DMS114 treated with DMSO at 0.1 percent for 48 hours (cell line): ENCODE data around the gene HEATR5B.

ENCODE experiments used
- DNase-seq: peaks from one replicate; lab custom pipeline; 2025; ENCODE audit not compliant: unreplicated experiment; lab: John Stamatoyannopoulos, UW

Gene HEATR5B

DNA sequence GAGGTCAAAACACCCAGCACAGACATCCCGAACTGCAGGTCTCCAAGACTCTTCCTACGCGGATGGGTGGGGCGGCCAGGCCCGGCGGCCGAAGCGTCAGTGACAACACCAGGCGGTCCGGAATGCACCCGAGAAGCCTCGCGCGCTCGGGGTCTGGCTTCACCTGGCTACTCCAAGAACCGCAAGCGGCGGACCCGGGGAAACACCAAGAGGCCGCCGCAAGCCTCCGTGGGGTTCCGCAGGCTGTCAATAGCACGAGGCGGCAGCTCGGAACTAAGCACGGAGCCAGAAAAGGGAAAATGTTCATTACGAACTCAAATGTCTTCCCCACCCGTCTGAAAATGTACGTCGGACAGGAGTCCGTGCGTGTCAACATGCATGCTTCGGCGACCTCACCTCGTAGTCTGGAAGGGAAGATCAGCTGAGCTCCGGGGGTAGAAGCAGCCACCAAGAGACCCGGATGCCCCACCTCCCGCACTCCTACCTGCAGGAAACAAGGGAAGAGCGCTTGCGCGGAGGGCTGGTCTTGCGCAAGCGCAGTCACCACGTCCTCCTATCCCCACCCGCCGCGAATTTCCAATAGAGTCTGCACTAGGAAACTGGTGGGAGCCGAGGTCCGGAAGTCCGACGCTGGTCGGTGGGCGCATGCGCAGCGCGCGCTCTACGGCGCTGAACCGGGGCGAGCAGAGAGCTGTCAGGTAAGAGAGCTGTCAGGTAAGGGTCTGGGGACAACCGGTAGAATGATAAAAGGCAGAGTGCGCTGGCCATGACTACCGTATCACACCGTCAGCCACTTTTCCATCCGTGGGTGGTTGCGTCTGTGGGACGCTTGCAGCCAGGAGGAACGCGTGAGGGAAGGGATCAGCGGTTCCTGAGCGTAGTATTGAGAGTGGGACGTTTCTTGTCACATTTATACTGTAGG, at the start of gene HEATR5B, which contains the start of gene GPATCH11:
HEATR5B (minus strand) TSS at position 500 of the 922 bp plus-strand sequence. CDS start 958 bp downstream, outside the sequence.
GPATCH11 (plus strand) TSS at position 646 of the 922 bp plus-strand sequence. CDS start 3,864 bp downstream, outside the sequence.
- peak; percentile 94 for DNase-seq

DNA sequence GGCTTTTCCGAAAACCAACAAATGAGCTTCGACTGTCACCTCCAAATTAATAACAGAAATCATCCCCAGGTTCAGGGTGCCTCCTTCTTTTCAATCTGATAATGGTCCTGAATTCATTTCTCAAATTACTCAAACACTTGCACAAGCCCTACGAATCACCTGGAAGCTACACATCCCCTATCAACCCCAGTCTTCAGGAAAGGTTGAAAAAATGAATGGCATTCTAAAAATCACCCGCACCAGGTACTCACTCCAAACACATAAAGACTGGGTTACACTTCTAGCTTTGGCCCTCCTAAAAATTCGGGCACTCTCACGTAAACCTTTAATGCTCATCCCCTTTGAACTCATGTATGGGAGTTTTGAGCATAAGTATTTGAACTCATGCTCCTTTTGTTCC, 48.7 kb upstream of the HEATR5B start:
- no peak for DNase-seq

DNA sequence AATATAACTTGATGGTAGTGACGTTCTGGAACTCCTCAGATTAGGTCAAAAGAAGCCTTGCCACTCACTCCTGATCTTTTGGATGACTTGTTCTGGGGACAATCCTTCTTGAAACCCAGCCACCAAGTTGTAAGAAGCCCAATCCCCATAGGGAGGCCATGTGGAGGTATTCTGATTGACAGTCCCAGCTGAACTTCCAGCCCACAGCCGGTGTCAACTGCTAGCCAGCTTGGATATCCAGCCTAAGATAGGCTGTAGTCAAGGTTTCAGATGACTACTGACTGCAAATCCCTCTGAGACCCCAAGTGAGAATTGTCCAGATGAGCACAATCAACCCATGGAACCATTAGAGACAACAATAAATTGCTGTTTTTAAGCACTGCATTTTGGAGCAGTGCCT, 41.2 kb upstream of the HEATR5B start:
- no peak for DNase-seq

DNA sequence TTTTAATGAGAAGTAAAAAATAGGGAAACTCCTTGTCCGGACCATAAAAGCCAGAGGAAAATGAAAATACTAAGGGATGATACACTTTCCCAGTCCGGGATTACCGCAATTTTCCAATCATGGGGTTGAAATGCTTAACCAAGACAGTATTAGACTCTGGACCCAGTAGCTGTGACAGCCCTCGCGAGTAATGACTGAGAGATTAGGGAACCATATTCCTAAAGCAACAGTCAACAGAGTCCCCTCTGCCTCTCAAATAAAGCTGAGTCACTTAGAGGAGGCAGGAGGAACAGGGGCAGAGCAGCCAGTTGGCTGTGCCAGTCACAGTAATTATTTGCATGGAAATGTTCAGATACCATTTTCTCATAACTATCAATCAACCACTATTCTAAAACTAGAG, 35.0 kb upstream of the HEATR5B start:
- no peak for DNase-seq

DNA sequence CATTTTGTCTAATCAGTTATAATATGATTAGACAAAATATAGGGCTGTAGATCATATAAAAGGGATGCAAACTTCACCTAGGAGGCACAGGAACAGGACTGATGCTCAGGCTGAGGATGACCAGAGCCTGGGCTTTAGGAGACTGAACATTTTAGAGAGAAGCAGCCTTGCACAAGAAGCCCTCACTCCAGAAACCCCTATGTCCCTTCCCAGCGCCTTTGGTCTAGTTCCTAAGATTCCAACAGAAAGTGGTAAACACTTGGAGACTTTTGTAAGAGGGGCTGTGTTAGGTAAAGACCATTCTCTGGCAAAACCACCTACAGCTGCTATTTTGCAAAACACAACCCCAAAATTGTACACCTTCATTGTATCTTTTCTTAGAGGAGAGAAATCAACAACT, 33.4 kb upstream of the HEATR5B start:
- DNase-seq, result no peak

DNA sequence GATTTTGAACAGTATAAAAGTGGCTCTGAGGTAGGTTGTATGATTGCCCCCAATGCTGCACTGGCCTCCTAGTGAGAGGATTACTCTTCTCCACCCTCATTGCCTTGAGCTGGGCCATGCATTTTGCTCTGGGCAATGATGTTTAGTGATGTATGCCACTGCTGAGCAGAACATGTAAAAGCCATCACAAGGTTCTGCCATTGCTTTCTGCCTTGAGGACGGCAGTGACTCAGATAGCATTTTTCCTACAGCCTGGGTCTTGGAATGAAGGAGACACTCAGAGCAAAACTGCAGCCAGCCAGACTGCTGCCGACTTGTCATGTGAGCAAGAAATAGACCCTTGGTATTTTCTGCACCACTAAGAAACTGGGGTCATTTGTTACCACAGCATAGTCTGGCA, 27.8 kb upstream of the HEATR5B start:
- DNase-seq, result no peak

DNA sequence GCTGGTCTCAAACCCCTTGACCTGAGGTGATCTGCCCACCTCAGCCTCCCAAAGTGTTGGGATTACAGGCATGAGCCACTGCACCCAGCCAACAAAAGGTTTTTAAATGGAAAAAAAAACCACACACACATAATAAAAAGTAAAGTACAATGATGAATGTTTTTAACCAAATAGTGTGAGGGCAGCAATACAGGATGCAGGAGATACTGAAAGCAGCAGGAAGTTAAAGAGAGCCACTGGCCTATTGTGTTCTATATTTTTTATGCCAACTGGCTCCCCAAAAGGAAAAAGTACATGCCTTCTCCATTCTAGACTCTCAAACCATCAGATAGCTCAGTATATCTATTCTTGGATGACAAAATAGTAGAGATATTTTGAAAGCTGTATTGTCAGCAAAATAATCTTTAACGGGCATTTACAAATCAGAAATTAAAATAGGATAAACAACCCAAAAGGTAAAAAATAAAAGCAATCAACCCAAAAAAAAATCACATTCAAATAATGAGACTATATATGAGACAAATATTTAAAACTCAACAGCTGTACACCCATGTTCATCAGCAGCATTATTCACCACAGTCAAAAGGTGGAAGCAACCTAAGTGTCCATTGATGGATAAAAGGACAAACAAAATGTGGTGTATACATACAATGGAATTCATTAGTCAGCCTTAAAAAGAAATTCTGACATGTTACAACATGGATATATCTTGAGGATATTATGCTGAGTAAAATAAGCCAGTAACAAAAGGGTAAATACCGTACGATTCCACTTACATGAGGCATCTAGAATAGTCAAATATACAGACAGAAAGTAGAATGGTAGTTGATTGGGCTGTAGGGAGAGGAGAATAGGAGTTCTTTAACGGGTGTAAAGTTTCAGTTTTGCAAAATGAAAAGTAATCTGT, 26.4 kb upstream of the HEATR5B start:
- no peak for DNase-seq

DNA sequence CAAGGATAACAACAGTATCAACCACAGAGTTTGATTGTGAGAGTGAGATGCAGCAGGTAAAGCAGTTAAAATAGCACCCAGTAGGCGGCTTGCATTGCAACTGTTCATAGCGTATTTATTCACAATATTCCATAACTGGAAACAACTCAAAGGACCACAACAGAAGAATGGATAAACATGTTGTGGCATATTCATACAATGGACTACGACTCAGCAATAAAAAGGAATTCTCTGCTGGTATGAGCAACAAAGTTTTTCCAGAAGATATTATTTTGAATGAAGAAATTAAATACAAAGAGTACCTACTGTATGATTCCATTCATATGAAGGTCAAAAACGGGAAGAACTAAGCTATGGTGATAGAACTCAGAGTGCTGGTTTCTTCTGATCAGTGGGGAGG, 25.4 kb upstream of the HEATR5B start:
- no peak for DNase-seq

DNA sequence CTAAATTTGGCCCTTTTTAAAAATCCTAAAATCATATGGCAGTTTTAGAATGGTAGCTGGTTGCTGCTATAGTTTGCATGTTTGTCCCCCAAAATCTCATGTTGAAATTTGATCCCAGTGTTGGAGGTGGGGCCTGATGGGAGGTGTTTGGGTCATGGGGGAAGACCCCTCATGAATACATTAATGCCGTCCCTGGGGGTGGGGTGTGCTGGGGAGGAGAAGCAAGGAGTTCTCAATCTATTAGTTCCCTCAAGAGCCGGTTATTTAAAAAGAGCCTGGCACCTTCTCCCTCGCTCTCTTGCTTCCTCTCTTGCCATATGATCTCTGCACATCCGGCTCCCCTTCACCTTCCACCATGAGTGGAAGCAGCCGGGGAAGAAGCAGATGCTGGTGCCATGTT, 21.0 kb upstream of the HEATR5B start:
- no peak for DNase-seq

DNA sequence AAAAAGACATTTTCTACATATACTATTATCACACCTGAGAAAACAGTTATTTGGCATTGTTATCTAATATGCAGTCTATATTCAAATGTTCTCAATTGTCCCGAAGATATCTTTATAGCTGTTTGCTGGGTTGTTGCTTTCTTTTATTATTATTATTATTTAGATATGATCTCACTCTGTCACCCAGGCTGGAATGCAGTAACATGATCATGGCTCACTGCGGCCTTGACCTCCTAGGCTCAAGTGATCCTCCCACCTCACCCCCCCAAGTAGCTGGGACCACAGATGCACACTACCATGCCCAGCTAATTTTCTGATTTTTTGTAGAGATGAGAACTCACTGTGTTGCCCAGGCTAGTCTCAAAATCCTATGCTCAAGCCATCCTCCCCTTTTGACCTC, 20.0 kb upstream of the HEATR5B start:
- no peak for DNase-seq

DNA sequence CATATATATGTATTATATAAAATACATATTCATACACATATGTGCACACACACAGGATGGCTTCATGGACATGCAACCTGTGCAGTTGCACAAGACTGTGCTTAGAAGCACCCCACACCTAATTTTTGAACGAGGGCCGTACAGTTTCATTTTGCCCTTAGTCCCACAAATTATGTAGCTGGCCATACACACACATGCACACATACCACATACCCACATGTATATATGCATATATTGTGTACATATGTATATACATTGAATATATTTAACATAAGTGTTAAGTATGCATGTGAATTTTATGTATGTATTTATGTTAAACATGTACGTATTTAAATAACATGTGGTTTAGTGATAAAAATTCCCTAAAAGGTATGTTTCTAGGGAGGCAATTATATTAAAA, 18.4 kb upstream of the HEATR5B start:
- no peak for DNase-seq

DNA sequence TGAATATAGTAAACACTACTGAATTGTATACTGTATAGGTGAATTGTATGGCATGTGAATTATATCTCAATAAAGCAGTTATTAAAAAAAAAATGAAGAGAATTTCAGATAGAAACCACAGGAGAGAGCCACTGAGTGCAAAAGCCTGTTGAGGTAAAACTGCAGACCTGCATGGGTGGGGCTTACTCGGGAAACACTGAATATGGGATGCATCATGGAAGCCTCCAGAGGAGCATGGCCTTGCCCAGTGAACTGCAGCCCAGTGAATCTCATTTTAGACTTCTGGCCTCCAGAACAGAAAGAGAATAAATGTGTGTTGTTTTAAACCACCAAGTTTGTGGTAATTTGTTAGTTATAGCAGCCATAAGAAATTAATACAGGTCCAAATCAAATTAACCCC, 15.9 kb upstream of the HEATR5B start:
- no peak for DNase-seq

DNA sequence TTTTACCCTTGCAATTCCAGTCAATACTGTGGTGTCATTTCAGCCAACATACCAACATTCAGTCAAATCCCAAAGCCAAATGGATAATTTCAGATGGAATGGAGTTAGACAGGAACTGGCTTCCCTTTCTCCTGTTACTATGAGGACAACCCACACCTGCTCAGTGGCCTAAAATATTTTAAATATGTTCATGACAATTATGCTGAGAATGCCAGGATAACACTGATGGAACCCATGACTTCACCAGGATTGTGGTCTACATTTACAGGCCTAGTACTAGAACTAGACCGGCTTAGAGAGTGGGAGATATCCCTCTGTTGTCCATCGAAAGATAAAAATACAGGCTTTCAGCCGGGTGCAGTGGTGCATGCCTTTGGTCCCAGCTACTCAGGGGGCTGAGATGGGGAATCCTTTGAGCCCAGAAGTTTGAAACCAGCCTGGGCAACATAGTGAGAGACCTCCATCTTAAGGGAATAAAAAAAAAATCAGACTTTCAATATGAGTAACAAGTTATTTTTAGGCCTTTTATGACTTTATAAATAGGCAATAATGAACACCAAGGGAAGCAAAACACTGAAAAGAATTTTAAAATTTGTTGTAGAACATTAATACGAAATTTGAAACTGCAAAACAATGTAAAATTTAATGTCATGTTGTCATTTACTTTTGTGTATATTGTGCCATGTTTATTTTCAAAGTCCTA, 14.4 kb upstream of the HEATR5B start:
- DNase-seq, result no peak

DNA sequence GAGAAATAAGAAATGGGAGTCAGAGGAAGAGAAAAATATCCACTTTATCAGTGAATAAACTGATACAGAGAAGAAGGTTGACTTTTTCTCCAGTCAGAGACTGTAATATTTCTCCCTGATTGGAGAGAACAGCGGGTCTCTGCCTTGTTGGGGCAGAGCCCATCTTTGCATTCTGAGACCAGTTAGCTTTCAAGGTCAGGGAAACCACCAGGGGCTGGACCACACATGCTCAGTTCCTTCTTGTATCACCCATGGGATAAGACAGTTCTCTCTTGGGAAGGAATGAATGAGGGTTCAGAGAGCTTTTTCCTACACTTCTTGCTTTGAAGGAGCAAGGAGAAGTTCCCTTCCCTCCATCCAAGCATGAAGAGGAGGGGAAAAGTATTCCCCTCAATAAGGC, 12.4 kb upstream of the HEATR5B start:
- DNase-seq, result no peak

DNA sequence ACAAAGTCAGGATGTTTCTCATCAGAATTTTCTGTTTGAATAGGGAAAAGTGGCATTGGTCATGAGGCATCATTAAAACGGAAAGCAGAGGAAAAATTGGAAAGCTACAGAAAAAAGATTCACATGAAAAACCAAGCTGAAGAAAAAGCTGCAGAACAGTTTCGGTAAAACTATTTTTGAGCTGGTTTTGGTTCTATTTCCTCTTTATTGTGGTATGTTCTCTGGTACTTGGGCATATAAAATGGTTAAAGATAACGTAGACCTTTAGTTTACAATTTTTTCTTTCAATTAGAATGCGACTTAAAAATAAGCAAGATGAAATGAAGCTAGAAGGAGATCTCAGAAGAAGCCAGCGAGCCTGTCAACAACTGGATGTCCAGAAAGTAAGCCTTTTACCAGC, 7.7 kb upstream of the HEATR5B start:
- no peak for DNase-seq

DNA sequence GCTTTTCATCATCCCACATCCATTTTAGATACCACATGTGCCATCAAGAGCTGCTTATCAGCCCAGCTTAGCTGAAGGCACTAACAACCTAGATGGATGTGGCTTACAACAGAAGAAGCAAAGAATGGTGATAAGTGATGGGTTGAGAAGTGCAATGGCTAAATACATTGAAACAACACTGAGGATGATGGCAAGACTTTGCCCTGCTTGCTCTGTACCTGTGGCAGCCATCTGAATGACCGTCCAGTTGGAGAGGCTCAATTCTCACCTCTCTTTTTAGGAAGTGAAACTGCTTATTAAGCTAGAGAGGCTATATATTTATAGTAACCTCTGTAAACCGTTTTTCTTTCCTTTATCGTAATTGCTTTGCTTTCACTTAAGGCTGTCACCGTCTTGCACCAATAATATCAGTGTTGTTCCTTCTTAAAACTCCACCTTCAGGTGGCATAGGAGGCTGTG, 5.9 kb upstream of the HEATR5B start:
- no peak for DNase-seq

DNA sequence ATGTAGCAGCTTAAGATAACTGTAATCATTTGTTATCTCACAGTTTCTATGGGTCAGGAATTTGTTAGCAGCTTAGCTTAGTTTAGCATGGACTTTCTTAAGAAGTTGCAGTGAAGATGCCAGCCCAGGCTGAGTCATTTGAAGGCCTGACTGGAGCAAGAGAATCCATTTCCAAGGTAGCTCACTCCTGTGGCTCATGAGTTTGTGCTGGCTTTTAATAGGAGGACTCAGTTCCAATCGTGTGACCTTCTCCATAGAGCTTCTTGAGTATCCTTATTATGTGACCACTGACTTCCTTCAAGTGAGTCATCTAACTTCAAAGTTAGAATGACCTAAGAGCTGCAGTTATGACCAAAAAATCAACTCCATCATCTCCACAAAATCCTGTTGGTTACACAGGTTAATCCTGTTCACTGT, 1.6 kb upstream of the HEATR5B start:
- no peak for DNase-seq

DNA sequence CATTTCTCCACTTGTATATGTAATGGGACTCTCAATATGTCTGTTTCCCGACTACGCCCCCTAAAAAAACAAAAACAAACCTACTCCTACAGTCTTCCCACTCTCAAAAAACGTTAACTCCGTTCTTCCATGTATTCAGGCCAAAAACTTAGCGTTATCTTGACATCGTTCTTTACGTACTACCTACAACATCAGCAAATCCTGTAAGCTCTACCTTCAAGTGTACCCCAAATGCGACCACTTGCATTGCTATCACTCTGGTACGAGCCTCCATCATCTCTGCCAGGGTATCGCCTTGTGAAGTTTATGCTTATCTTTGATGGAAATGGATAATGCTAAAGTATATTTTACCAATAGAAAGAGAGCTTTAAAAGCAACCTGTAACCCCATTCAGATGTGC, 625 bp upstream of the HEATR5B start:
- DNase-seq, result no peak

DNA sequence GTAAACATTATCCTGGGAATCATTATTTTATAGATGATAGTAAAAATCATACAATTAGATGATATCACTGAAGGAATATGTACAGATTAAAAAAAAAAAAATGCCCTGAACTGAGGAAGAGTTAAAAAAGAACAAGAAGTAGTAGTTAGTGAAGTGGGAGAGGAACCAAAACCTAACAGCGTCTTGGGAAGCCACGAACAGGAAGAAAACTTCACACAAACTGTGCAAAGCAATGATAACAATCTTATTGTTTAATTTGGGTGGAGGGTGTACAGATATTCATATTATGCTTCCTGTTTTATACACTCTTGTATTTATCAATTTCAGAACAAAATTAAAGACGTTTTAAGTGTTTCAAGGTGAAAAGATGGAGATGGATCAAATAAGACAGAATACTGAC, 3.5 kb downstream of the HEATR5B start:
- no peak for DNase-seq

DNA sequence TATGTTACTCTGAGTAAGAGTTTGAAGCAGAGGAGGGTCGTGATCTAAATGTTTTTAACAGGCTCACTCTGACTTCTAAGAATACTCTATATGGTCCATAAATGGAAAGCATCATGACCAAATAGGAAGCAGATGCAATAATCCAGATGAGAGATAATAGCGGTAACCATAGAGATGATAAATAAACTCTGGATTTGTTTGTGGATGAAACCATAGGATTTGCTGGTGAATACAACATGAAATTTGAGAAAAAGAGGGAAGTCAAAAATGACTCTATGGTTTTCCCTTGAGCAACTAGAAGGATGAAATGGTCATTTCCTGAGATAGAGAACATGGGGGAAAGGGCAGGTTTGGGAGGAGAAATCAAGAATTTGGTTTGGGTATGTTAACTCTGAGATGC, 3.9 kb downstream of the HEATR5B start:
- no peak for DNase-seq

DNA sequence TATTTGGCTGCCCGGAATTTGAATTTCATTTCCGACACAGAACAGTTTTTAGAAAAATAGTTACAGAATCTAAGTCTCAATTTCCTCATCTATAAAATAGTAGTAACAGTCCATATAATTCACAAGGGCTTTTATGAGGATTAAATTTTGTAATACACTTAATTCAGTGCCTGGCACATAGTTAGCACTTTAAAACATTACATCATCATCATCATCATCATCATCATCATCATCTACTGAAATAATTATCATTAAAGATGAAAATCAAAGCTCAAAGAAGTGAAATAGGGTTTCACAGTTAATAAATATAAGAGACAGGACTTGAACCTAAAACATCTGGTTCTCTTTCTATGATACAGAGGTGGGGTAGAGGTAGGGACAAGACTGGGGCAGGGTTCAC, 13.2 kb downstream of the HEATR5B start:
- DNase-seq, result no peak
